Endothelial cell of hepatic sinusoid (primary cell): ENCODE data around the gene MT1E.

ENCODE experiments used
- in situ Hi-C: cut with HindIII; loops from 2 replicates; pipeline ENCODE4 v1.10.0; 2017; ENCODE audit warnings: low sequenced_read_pairs

Gene MT1E

DNA sequence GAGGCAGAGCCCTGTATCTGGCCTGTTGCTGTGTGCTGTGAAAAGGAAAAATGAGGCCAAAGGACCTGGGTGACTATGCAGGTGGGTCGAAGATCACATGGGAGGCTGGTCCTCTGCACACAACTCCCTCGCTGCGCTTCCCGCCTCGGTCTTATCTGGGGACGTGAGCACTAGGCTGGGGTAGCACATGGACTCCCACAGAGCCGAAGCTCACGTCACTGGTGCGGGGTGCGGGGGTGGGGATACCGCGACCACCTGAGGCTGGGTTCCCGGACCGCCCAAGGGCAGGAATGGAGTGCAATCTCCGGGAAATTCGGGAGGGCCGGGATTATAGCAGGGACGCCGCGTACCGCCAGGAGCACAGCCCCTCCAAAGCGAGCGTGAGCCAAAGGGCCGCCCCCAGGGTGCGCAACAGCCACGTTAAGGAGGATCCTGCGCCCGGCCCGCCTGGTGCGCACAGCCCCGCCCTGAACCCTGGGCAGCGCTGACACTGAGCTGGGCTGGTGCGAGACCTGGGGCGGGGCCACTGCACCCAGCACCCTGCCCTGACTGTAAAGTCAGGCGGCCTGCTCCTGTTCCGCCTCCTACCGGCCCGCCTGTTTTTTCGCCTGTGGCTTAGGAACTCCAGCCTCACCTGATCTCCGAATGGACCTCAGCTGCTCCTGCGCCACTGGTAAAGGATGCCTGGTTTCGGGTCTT, 17.6 kb downstream of the MT1E start:
- in situ Hi-C loops: no loop called here

GRCh38 chr16:56643833-56644232, 18.3 kb downstream of the MT1E start:
- in situ Hi-C loops: no loop called here

DNA sequence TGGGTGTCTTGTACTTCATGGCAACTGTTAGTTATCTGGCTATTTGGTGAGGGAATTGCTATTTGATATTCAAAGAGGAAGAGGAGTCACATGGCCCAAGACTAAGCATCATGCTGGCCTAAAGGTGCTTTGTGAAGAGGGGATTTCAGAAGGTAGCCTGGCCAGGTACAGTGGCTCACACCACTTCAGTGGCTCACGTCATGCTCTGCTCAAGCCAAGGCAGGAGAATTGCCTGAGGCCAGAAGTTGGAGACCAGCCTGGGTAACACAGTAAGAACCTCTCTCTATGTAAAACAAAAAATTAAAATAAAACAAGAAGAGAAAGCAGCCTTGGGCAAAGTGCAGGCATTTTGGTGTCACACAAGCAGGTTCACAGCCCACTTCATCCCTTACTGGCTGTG, 19.7 kb downstream of the MT1E start:
- in situ Hi-C loops: no loop called here

- in situ Hi-C loops: no loop called here
Measured at GRCh38 chr16:56645838-56646237, 20.3 kb downstream of the MT1E start.

DNA sequence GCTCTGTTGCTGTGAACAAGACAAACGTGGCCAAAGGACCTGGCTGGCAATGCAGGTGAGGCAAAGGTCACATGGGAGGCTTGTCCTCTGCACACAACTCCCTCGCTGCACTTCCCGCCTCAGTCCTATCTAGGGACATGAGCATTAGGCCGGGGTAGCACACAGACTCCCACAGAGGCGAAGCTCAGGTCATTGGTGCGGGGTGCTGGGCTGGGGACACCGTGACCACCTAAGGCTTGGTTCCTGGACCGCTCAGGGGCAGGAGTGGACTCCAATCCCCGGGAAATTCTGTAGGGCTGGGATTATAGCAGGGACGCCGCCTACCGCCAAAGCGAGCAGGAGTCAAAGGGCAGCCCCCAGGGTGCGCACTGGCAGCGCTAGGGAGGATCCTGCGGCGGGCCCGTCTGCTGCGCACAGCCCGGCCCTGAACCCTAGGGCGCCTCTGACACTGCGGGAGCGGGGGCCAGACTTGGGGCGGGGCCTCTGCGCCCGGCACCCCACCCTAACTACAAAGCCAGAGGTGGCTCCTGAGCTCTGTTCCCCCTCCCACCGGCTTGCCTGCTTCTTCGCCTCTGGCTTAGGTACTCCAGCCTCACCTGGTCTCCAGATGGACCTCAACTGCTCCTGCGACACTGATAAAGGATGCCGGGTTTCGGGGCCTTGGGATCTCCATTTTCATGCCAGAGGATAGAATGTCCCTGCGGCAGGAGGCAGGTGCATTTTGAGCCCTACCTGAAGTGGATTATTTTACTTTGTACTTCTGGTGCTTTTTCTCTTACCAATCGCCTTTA, 22.3 kb downstream of the MT1E start:
- in situ Hi-C loops: no loop called here

- in situ Hi-C loops: no loop called here
Measured at GRCh38 chr16:56649271-56649670, 23.7 kb downstream of the MT1E start.

DNA sequence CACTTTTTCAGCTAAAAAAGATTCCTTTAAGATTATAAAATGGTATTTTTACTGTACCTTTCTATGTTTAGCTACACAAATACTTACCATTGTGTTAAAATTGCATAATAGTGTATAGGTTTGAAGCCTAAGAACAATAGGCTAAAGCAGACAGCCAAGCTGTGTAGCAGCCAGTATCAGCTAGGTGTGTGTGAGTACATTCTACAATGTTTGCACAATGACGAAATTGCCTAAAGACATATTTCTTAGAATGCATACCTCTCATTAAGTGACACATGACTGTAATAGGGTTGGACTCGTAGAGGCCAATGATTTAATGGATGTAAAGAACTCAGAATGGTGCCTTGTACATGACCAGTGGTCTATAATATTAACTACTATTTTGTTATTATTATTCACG, 24.2 kb downstream of the MT1E start:
- in situ Hi-C loops: loop anchor here (5.0 kb wide), 1 partner anchor 83 kb away; the partner anchor contains the start of gene MT4

- in situ Hi-C loops: loop anchor here (5.0 kb wide), 1 partner anchor 84 kb away; the partner anchor contains the start of gene MT4
Measured at GRCh38 chr16:56651586-56651985, 26.0 kb downstream of the MT1E start, which contains the start of gene MT1B. Gene MT1B (plus strand): TSS chr16:56651886. CDS start chr16:56651954, 68 bp downstream.

DNA sequence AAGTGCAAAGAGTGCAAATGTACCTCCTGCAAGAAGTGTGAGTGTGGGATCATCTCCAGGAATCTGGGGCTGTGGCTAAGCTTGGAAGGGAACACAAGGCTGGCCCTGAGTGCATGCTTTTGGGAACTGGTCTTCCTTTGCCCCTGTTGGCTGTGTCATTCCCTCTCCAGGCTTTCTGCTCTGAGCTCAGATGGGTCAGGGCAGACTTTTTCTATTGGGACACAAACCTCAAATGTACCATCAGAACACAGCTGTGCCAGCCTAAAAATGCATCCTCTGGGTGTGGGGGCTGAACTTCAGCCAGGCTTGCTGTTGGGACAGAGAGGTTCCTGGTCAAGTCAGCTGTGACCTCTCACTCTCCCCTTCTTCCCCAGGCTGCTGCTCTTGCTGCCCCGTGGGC, 27.0 kb downstream of the MT1E start:
- in situ Hi-C loops: loop anchor here (5.0 kb wide), 1 partner anchor 85 kb away; the partner anchor contains the start of gene MT4

DNA sequence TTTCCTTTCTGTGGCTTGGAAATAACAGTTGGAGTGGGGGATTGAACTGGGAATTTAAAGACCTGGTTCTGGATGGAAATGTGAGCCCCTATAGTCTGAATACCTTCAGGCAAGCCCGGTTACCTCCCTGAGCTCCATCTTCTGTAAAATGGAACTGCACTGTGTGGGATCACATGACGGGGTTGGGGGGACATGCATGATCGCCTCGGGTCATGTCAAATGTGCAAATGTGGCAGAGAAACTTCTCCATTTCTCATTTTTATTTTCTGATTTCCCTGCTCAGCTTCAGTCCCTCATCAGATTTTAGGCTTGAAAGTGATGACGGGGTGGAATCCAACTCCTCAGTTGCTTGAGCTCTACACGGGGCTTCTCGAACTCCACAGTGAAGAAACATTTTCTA, 27.6 kb downstream of the MT1E start:
- in situ Hi-C loops: loop anchor here (5.0 kb wide), 1 partner anchor 86 kb away; the partner anchor contains the start of gene MT4

DNA sequence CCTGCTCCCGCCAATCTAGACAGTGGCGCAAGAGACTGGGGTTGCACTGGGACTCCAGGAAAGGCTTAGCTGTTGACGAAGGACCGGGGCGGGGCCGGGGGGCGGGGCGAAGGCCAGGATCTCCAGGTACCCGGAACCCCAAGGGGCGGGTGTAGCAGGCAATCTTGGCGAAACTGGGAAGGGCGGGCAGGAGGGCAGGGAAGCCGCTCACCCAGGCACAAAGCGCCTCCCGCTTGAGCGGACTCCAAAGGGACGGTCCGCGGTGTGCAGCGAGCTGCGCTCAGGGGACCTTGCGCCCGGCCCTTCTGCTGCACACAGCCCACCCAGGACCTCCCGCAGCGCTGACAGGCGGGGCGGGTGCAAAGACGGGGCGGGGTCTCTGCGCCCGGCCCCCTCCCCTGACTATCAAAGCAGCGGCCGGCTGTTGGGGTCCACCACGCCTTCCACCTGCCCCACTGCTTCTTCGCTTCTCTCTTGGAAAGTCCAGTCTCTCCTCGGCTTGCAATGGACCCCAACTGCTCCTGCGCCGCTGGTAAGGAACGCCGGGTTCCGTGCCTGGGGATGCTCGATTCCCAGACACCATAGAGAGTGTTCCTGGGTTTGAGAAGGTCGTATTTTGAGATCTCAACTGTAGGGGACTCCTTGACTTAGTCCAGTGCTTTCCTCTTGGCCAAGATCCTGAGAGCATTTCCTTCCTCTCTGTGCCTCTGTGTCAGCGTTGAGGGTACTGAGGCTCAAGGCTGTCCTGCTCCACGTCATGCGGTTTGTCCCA, 32.2 kb downstream of the MT1E start, which contains the start of gene MT1F:
MT1F (plus strand) TSS at position 405 of the 772 bp plus-strand sequence; CDS start at position 505, 100 bp downstream.
- in situ Hi-C loops: no loop called here

GRCh38 chr16:56658327-56658875, 32.8 kb downstream of the MT1E start:
- in situ Hi-C loops: no loop called here

- in situ Hi-C loops: no loop called here
Measured at GRCh38 chr16:56662357-56663354, 37.1 kb downstream of the MT1E start.

GRCh38 chr16:56664506-56664905, 38.9 kb downstream of the MT1E start:
- in situ Hi-C loops: no loop called here

DNA sequence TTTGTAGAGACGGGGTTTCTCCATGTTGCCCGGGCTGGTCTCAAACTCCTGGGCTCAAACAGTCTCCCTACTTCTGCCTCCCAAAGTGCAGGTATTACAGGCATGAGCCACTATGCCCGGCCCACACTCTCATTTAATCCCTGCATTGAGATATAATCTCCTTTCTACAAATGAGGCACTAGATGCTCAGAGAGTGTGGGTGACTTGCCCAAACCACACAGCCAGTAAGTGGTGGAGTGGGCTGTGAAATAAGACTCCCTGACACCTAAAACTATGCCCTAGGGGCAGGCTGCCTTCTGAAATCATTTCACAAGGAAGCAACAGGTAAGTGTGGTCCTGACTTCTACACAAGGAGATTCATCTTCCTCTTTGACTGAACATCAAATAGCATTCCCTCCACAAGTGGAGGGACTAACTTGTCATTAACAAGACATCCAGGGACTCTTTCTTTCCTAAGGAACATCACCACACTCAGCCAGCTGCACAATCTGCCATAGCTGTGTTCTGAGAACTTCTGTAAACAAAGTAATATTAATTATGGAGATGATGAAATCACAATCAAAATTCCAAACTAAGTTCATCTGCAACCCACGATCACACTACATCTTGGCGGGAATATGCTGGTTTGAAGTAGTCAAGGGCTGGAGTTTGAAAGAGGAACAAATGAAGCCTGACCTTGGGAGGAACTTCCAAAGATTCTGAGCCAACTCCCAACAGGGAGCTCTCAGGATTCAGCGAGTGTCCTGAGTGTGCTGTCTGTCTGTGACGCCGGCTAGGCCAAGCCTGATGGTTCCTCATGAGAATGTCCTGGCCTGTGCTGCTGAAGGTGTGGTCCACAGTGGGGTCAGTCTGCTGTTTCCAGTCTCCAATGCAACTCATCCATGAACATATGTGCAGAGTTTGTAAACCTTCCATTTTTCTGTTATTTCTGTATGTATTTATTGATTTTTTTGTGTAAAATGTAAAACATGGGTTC, 40.0 kb downstream of the MT1E start:
- in situ Hi-C loops: loop anchor here (5.0 kb wide), 1 partner anchor 52 kb away; no protein-coding TSS in a partner anchor

- in situ Hi-C loops: loop anchor here (5.0 kb wide), 1 partner anchor 49 kb away; no protein-coding TSS in a partner anchor
Measured at GRCh38 chr16:56667581-56668571, 42.3 kb downstream of the MT1E start, which contains the start of gene MT1G. Gene MT1G (minus strand): TSS chr16:56668065. CDS start chr16:56667993, 72 bp downstream.
